ENCODE measurements around the gene SIMC1.

SIMC1 gene

DNA sequence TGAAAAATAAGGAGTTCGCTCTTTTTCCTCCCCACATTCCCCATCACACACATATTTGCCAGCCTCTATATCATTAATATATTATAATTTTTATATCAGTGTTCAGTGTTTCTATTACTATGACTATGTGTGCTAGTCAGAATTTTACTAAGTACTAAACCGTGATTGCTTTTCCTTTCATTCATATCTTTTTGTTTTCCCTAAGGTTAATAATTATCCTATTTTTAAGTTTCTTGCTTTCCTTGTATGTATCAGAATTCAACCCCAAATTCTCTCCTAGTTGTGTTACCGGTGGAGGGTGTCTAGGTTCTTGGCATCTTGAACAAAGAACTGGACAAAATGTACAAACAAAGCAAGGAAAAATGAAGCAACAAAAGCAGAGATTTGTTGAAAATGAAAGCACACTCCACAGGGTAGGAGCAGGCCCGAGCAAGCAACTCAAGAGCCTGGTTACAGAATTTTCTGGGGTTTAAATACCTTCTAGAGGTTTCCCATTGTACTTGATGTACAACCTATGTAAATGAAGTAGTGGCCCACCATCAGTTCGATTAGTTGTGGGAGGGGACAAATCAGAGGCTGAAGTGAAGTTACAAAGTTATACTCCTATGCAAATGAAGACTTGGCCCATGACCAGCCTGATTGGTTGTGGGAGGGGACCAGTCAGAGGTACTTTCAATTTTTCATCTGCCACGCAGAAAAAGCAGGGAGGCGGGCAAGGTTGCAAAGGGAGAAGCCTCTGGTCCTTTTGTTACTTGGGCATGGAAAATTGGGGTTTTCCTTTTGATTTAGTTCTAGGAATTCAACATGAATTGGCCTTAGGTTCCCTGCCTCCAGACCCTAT lies 79.5 kb downstream of the SIMC1 start:
- DNase-seq (ENCODE audit: low spot score) = no peak

DNA sequence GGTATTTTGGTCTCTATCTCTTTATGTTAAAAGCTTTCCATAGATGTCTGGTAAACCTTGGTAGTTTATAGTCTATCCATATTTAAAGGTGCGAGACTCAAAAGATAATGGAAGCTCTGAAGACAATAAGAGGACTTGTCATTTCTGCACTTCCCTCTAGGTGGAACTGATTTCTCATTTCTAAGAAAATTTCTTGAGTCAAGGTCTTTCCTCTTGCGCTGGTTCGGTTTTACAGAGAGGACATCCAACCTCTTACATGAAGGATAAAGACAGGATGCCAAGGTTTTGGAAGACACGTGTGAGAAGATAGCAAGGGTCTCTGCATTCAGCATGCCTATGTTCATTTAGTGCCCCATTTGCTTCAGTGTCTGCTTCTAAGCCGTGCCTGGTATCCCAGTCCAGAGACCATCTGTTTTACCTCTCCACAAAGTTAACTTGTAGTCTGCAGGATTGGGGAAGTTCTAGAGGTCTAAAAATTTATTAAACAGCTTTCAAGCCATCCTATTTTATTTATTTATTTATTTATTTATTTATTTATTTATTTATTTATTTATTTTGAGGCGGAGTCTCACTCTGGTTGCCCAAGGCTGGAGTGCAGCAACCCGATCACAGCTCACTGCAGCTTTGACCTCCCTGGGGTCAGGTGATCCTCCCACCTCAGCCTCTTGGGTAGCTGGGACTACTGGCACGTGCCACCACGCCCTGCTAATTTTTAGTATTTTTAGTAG lies 81.8 kb downstream of the SIMC1 start:
- DNase-seq (ENCODE audit: low spot score) = no peak

DNA sequence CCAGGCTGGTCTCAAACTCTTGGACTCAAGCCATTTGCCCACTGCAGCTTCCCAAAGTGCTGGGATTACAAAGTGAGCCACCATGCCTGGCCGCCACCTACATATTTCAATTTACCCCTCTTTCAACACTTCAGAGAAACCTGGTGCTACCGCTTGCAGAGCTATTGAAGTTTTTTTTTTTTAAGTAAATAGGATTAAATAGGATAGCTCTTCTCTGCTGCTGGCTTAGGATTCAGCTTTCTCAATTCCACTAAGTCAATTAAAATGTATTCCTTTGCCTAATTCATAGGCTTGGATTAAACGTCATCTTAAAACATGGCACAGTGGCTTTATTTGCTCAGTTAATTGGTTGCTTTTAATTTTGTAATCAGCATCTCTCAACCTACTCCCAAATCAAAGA lies 82.4 kb downstream of the SIMC1 start:
- DNase-seq (ENCODE audit: low spot score) = no peak

DNA sequence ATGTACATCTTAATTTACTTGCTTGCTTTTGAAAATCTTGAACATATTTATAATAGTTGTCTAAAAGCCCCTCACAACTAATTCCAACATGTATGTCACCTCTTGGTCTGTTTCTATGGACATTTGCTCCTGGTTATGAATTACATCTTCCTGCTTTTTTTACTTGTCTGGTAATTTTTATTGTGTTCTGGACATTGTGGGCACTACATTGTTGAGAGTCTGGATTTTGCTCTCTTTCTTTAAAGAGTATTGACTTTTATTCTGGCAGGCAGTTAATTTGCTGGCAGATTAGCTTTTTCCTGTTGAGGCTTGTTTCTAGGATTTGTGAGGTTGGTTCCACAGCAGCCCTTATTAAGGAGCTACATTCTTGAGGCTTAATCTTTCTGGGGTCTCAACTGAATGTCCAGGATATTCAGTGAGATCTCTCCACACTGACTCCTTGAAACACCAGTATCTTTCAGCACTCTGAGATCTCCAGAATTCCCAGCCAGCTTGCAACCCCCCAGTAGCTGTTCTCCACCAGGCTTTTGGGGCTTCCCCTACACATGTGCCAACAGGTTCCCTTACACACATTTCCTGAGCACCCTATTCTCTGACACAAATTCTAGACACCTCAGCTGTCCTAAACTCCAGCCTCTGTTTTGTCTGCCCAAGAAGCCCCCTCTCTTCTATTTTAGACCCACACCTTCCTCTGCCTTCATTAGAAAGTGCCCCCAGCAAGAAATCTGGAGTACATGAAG lies 96.0 kb downstream of the SIMC1 start:
- DNase-seq (ENCODE audit: low spot score) = no peak

DNA sequence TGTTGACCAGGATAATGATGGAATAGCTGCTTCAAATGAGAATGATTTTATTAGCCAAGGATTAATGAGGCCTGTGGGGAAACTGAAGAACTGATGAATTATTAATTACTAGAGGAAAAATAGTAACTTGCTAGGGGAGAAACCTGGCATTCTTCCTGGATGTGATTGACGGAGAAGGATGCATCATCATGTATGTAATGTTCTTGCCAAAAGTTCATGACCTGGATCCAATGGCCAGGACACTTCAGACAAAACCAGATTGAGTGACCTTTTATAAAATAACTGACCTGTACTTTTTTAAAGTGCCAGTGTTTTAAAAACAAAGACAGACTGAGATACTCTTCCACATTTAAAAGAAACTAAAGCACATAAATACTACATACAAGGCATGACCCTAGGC lies 99.7 kb downstream of the SIMC1 start:
- no peak for DNase-seq (ENCODE audit: low spot score)

DNA sequence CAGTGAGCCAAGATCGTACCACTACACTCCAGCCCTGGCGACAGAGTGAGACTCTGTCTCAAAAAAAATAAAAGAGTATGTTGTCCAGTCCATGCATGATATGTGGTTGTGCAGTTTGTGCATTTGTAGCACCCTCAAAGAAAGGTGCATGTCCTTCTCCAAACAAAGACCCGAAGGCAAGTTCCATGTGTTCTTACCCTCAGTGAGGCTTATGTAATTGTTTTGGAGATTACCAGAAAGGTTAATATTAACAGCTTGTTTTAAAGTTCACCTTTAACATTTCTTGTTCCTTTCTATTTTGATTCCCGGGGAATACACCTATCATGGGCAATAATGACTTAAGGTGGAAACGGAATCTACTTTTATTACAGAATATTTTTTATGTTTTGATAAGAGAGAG lies 101.1 kb downstream of the SIMC1 start:
- no peak for DNase-seq (ENCODE audit: low spot score)

- peak; percentile 21 for DNase-seq (ENCODE audit: low spot score)
These were observed 103.3 kb downstream of the SIMC1 start for GRCh38 chr5:176341325-176342157.

- DNase-seq (ENCODE audit: low spot score) = no peak
These were observed 103.9 kb downstream of the SIMC1 start for GRCh38 chr5:176342158-176342483.

DNA sequence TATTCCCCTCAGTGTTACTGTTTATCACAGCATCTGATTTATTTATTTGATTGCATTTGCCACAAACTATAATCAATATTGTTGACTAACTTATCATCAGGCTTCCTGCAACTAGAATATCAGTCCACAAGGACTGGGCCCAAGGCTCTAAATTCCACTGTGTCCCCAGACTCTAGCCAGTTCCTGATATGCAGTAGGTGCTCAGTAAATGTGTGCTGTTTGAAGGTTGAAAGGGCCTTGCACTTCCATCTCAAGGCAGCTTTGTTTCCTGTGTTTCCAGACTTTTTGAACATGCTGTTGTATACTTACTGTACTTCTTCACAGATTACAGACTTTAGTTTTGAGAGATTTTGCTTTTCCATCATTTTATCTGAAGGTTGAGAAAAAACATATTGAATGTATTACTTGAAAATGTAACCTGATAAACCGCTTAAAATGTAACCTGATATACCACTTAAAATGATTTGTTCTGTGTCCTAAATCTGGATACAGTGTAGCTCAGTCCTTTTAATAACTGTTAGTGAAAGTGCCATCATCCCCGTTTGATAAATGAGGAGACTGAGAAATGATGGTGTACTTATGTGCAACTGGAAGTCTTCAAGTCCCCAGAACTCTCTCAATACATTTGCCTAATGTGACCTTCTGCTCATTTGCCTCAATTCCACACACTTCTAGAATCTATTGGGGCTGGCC lies 104.7 kb downstream of the SIMC1 start:
- no peak for DNase-seq (ENCODE audit: low spot score)

DNA sequence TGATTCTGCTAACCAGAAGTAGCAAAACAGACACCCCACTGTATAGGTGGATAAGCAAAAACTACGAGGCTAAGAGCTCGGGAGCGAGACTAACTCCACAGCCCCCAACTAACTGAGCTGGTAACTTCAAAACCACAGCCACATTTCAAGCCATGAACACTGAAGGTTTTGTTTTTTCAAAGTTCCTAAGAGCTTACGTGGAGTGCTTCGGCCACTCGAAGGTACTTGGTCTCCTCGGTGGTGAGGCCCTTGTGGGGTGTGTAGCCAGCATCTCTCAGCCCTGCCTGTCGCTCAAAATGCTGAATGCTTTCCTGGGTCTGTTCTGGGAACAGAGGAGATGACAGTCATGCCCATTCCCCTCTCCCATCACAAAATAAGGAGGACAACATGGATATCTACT lies 112.2 kb downstream of the SIMC1 start:
- no peak for DNase-seq (ENCODE audit: low spot score)

DNA sequence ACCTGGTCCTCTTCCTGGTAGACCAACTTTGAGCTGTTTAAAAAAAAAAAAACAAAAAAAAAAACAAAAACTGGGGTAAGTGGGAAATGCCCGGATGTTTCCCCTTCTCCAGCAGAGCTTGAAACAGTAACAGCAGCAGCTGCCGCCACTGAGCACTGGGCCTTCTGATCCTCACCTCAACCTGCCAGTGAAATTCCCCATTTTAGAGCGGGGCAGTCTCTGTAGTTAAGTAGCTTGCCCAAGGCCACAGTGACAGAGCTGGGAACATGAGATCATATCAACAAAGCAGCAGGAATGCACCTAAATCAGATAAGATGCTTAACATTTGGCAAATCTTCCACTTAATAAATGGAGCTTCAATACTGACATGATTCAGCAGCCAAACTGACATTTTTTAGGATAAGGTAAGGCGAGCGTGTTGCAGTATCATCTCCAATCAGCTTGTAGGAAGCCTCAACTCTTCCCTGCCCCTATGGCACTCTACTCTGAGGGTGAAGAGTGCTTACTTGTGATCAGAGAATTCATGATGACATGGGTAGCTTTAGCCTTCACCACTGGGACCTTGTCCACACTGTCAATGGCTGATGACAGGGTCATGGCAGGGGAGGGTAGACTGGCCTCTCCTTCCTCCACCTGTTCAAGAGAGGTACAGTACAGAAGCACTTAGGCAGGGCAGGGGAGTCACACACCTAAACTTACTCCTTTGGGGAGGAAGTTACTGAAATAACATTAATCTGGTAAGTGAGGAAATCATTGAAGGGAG lies 114.1 kb downstream of the SIMC1 start:
- DNase-seq (ENCODE audit: low spot score) = no peak

- DNase-seq (ENCODE audit: low spot score) = no peak
These were observed 115.3 kb downstream of the SIMC1 start for GRCh38 chr5:176353533-176353932.

DNA sequence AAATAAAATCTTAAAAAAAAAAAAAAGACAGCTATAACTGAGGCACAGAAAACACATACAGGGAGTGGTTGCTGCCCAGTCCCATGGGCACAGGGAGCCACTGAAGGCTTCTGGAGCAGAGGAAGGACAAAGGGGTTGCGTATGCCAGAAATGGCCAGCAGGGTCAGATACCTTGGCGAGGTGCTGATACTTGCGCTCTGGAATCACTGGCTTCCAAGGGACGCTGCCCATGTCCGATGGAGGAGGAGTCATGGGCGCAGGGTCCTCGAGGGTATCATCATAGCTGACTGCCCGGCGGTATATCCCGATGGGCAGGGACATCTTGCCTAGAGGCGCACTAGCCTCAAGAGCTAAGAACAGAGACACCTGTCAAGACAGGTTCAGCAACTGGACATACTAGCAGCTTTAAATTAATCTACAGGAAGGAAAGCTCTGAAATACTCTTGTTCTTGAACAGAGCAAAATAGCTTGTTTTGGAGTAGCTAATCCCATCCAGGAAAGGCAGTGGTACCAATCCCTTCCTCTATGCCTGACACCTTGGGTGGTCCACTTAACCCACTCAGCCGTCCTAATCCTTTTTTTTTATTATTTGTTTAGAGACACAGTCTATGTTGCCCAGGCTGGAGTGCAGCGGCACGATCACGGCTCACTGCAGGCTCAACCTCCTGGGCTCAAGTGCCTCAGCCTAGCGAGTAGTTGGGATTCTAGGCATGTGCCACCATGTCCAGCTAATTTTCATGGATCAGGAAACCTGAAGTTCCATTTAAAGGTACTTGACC lies 117.4 kb downstream of the SIMC1 start:
- DNase-seq (ENCODE audit: low spot score) = no peak

DNA sequence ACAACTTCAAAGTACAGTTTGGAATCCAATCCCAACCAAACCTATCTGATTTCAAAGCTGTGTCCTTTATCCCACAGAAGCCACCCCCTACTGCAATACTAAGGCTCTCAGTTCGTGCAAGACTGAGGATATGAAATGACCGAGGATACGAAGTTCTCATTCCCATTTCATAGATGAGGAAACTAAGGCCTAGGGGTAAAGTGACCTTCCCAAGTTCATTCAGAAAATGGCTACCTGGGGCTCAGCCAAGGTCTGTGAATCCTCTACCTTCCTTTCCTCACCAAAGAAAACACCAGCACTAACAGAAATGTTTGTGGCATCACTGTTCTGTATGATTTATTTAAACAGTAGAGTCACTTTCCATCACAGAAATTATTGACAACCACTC lies 117.9 kb downstream of the SIMC1 start:
- no peak for DNase-seq (ENCODE audit: low spot score)

GRCh38 chr5:176359658-176360057 lies 121.4 kb downstream of the SIMC1 start:
- no peak for DNase-seq (ENCODE audit: low spot score)

DNA sequence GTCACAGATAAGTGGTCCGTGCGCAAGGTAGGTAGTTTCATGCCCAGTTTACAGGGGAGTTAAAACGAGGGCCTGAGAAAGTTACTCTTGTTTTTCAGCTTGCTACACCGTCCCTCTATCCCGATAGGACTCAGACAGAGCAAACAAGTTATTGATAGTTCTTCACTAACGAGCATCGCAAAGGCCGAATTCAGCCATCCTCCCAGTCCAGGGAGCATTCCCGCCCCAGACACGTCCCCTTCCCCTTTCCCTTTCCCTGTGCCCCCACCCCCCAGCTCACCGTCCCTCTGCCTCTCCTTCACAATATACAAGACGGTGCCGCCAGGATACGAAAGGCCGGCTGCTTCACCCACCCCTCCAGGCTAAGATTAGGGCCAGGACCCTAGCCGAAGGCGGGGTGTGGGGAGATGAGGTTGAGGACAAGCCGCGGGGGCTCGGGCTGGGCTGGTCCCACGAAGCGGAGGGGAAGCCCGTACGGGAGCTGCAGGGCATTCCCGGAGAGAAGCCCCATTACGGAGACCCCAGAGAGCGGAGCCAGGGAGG lies 122.7 kb downstream of the SIMC1 start:
- DNase-seq (ENCODE audit: low spot score) = no peak

DNA sequence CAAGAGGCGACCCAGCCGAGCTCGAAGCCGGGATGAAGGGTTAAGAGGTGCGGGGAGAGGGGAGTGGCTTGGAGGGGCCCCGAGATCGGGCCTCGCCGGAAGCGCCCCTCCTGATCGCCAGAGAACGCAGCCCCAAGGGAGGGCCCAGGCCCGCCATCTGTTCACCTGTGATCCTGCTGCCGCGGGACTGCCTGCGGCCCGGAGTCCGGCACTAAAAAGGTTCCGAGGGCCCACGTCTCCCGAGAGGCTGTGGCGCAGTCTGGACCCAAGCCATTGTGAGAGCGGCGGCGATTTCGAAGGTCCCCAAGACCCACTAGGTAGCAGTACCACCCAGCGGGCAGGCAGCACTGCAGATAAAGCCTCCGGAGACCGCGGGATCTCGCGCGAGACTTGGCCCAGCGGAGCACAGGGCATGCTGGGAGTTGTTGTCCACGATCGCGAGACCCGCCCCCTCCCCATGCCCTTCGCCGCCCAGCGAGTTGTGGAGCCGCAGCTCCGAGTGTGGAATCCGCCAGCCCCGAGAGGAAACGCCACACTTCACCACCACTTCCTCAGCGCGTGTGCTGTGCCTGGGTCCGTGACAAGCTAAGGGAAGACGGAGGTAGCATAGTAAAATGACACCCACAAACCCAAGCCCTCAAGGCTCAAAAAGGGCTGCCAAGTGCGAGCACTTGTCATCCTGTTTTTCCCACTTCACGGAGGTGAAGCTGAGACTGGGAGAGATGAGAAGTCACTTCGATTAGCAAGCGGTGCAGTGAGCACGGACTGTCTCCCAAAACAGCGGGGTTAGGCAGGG lies 123.4 kb downstream of the SIMC1 start, which contains the start of gene KIAA1191:
TSS of gene KIAA1191 (minus strand) at position 328 of the 796 bp plus-strand sequence. CDS start 2,256 bp downstream, outside the sequence.
- peak; percentile 89 for DNase-seq (ENCODE audit: low spot score)

- DNase-seq (ENCODE audit: low spot score) = no peak
These were observed 123.9 kb downstream of the SIMC1 start for GRCh38 chr5:176362233-176362490.

All from hematopoietic multipotent progenitor cell treated with erythropoietin and hydrocortisone succinate and interleukin-3 and kit ligand, for 17 days (in vitro differentiated cells).